ENCODE measurements around the gene MORN1. TPM values are rescaled to one million over a fixed set of nuclear protein-coding genes. Genes with fewer than 3 reads are reported as not detected.

The MORN1 gene
- total RNA-seq, 6 experiments from 2014 or later: 3.1 to 7.1 (median 4.5) TPM

DNA sequence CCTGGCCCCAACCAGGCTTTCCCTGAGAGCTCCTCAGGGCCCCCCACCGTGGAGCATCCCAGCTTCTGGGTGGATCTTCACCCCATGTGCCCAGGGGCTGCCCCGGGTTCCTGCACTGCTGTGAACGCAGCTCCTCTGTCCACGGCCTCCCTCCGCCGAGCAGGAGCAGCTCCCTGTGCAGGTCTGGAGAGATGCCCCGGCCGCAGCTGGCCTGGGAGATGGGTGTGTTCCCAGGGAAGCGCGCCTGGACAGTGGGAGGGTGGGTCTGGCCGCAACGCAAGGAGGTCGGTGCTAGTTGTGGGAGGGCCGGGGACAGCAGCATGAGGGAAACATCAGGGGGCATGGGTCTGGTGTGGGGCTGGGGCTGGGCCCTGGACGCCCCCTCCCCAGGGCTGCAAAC, 71.3 kb downstream of the MORN1 start:
- no peak overlapping the region for H3K27ac ChIP-seq
- no peaks in the 10 kb centered on the region for H3K9me3 ChIP-seq
- intact Hi-C loops (cut with DNase I): no loop called here
- no peaks in the 10 kb centered on the region for H3K4me1 ChIP-seq
- no peaks in the 10 kb centered on the region for H3K36me3 ChIP-seq
- H3K27me3 ChIP-seq: no peaks in the 10 kb centered on the region
- no peak overlapping the region for H3K4me3 ChIP-seq
- ATAC-seq: no peak
- no peak for DNase-seq
- TF ChIP-seq, protein P1, sequence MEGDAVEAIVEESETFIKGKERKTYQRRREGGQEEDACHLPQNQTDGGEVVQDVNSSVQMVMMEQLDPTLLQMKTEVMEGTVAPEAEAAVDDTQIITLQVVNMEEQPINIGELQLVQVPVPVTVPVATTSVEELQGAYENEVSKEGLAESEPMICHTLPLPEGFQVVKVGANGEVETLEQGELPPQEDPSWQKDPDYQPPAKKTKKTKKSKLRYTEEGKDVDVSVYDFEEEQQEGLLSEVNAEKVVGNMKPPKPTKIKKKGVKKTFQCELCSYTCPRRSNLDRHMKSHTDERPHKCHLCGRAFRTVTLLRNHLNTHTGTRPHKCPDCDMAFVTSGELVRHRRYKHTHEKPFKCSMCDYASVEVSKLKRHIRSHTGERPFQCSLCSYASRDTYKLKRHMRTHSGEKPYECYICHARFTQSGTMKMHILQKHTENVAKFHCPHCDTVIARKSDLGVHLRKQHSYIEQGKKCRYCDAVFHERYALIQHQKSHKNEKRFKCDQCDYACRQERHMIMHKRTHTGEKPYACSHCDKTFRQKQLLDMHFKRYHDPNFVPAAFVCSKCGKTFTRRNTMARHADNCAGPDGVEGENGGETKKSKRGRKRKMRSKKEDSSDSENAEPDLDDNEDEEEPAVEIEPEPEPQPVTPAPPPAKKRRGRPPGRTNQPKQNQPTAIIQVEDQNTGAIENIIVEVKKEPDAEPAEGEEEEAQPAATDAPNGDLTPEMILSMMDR (IDR thresholded peaks at IDR 0.05): no peak
- TF ChIP-seq POLR2A (IDR thresholded peaks at IDR 0.05): no peak
- 82% methylated on average over 9 of the region's 15 CpGs for WGBS (ENCODE audit: insufficient coverage, low coverage, low lambda C conversion rate, missing lambda C conversion rate)

DNA sequence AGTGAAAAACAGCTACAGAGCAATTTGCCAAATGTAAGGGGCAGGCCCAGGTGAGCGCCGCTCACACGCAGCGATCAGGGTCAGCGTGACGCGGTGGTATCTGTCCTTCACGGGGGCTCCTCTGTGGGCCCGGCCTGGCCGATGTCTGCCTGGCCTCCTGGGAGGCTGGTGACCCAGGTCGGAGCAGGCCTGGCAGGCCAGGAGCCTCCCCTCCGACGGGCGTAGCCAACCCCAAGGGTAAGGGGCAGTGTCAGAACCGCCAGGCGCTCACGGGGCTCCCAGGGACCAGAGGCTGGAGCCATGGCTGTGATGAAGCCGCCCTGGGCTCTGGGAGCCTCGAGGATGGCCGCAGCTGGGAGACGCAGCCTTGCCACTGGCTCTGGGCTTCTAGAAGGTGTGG, 72.1 kb downstream of the MORN1 start:
- no peak overlapping the region for H3K4me3 ChIP-seq
- H3K27ac ChIP-seq: no peak overlapping the region
- no peaks in the 10 kb centered on the region for H3K27me3 ChIP-seq
- no peak for DNase-seq
- peaks cover 0 to 4% (median 0%) of the 10 kb centered on the region in 4 donors for H3K4me1 ChIP-seq
- no peaks in the 10 kb centered on the region for H3K9me3 ChIP-seq
- no peak for ATAC-seq
- TF ChIP-seq, protein P1 (IDR thresholded peaks at IDR 0.05): no peak
- no peak for TF ChIP-seq POLR2A (IDR thresholded peaks at IDR 0.05)
- intact Hi-C loops (cut with DNase I): loop anchor here (5.0 to 10.0 kb wide), 2 partner anchors 104 to 122 kb away; no protein-coding TSS in a partner anchor
- H3K36me3 ChIP-seq: no peaks in the 10 kb centered on the region
- 77% methylated on average over 3 of the region's 21 CpGs for WGBS (ENCODE audit: insufficient coverage, low coverage, low lambda C conversion rate, missing lambda C conversion rate)

GRCh38 chr1:2318314-2319278, 72.8 kb downstream of the MORN1 start:
- WGBS (ENCODE audit: insufficient coverage, low coverage, low lambda C conversion rate, missing lambda C conversion rate): 58% methylated on average over 12 of the region's 41 CpGs
- Histone ChIP-seq H3K27me3 (no peaks in the 10 kb centered on the region), H3K36me3 (no peaks in the 10 kb centered on the region), H3K9me3 (no peaks in the 10 kb centered on the region), H3K27ac (no peak overlapping the region), H3K4me3 (no peak overlapping the region), H3K4me1 (peaks cover 0 to 5% (median 0%) of the 10 kb centered on the region in 4 donors)
- TF ChIP-seq, protein P1 (IDR thresholded peaks at IDR 0.05): no peak
- no peak for TF ChIP-seq POLR2A (IDR thresholded peaks at IDR 0.05)
- ATAC-seq (no peak), DNase-seq (no peak)
- intact Hi-C loops (cut with DNase I): loop anchor here (5.0 to 10.0 kb wide), 2 partner anchors 104 to 121 kb away; no protein-coding TSS in a partner anchor

DNA sequence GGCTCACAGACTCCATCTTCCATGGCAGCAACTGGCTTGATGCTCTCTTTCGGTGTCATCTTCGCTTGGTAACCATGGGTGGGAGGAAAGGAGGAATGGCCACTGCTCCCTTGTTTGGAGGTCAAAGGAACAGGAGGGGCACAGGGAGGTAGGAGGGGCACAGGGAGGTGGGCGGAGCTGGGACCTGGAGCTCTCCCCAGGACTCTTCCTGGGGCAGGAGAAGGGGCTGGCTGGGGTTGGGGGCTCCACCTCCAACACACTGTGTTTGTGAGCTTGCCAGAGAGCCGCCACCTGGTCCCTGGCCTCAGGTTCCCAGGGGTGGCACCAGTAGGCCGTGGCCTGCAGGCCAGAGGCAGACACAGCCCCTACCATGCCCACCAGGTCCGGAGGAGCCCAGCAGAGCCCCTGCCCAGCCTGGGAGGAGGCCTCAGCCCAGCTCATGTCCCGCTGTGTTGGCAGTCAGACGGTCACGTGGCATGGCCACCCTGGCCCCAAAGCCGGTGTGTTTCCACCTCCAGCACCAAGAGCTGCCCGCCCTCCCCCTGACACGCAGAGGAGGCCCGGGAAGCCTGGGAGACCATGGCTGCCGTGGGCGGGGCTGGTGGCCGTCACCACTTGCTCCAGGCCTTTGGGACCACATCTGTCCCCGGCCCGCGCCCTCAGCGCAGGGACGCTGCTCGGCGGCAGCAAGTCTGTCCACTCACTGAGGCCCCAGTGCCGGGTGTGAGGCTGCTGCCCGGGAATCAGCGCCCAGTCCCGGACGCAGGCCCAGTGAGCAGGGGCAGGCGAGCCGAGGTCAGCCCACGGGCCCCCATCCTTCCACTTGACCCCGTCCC, 73.9 kb downstream of the MORN1 start:
- intact Hi-C loops (cut with DNase I): loop anchor here (5.0 to 10.0 kb wide), 2 partner anchors 103 to 120 kb away; no protein-coding TSS in a partner anchor
- H3K9me3 ChIP-seq: no peaks in the 10 kb centered on the region
- no peaks in the 10 kb centered on the region for H3K36me3 ChIP-seq
- H3K27me3 ChIP-seq: no peaks in the 10 kb centered on the region
- DNase-seq: no peak
- no peak overlapping the region for H3K27ac ChIP-seq
- peaks cover 0 to 17% (median 2%) of the 10 kb centered on the region in 4 donors for H3K4me1 ChIP-seq
- no peak overlapping the region for H3K4me3 ChIP-seq
- no peak for ATAC-seq
- 97% methylated on average over 4 of the region's 32 CpGs for WGBS (ENCODE audit: insufficient coverage, low coverage, low lambda C conversion rate, missing lambda C conversion rate)
- TF ChIP-seq, protein P1 (IDR thresholded peaks at IDR 0.05): no peak
- no peak for TF ChIP-seq POLR2A (IDR thresholded peaks at IDR 0.05)

Data from right lobe of liver (tissue), 6 donors.